HepG2 (cell line): ENCODE results near the gene EEF1E1. TPM values are rescaled to one million over a fixed set of nuclear protein-coding genes. Genes with fewer than 3 reads are reported as not detected.

Experiments used
- ARID3A ChIP-seq: IDR thresholded peaks from 2 replicates; pipeline ENCODE4 v1.6.1; 2012; ENCODE audit warnings: low read depth, low read length, improper control_type of control experiment
- IKZF4 ChIP-seq: sonication (generic); formaldehyde crosslinking; IDR thresholded peaks from 2 replicates; pipeline ENCODE4 v1.5.1; 2020; ENCODE audit warnings: borderline replicate concordance, mild to moderate bottlenecking, low read depth, missing genetic modification reagents; ENCODE audit errors: not compliant biosample characterization
- KDM5B ChIP-seq: sonication (generic); formaldehyde crosslinking; IDR thresholded peaks from 2 replicates; pipeline ENCODE4 v1.4.0; 2020; ENCODE audit warnings: missing genetic modification reagents, mild to moderate bottlenecking, borderline replicate concordance
- MAX ChIP-seq: IDR thresholded peaks from 2 replicates; pipeline ENCODE4 v1.6.1; 2012; ENCODE audit warnings: inconsistent platforms
- SKIL ChIP-seq: sonication (generic); formaldehyde crosslinking; IDR thresholded peaks from 2 replicates; pipeline ENCODE4 v1.8.0; 2022; ENCODE audit warnings: missing genetic modification reagents, mild to moderate bottlenecking, moderate library complexity, borderline replicate concordance
- SOX5 ChIP-seq: IDR thresholded peaks from 2 replicates; pipeline ENCODE4 v1.6.1; 2016; ENCODE audit warnings: borderline replicate concordance
- XRCC5 ChIP-seq: fragments of 200-400 bp; formaldehyde crosslinking; optimal IDR thresholded peaks from 2 replicates; pipeline ENCODE3; 2017; ENCODE audit warnings: mild to moderate bottlenecking, low read length
- ZFP90 ChIP-seq: sonication (generic); formaldehyde crosslinking; IDR thresholded peaks from 2 replicates; pipeline ENCODE4 v1.8.0; 2022; ENCODE audit warnings: missing genetic modification reagents, mild to moderate bottlenecking, inconsistent platforms, borderline replicate concordance
- polyA plus RNA-seq, 8 experiments: library from polyadenylated mRNA; depleted of rRNA in 3 of 8; stranded (reverse) in 7 of 8; unstranded in 1 of 8; fragments of >200 nt; fragmentation: Illumina TruSeq in 4 of 8; extraction: Trizol in 4 of 8; gene quantifications; 2 replicates each; pipeline versions ENCODE4 v1.2.1 to v1.2.3, GENCODE V29; 2011 to 2016; ENCODE audit warnings: low read depth in 4 of 8, missing spikeins in 1 of 8, mixed read lengths in 1 of 8; ENCODE audit not compliant: insufficient read depth in 1 of 8
- total RNA-seq, 5 experiments: library from RNA; depleted of rRNA; stranded (reverse); fragments of >200 nt; fragmentation: Illumina TruSeq; extraction: Trizol; gene quantifications; 2 replicates each; pipeline ENCODE4 v1.2.3, GENCODE V29; 2016; ENCODE audit warnings: low read depth in 1 of 5
- TF ChIP-seq, protein P1 (sequence below): sonication (generic); IDR thresholded peaks from 2 replicates; pipeline ENCODE4 v1.6.1; 2016; ENCODE audit warnings: low read depth, borderline replicate concordance
- TF ChIP-seq, protein P2 (sequence below): sonication (generic); formaldehyde crosslinking; IDR thresholded peaks from 2 replicates; pipeline ENCODE4 v1.4.0; 2020; ENCODE audit warnings: missing genetic modification reagents, borderline replicate concordance

EEF1E1 gene
- total and polyA plus RNA-seq, 2 of the 13 experiments (the other 11 are each of a cell fraction or from before 2014, with no cell fraction given), result 128 to 188 TPM

GRCh38 chr6:8108031-8108660 lies 5.8 kb upstream of the EEF1E1 start (continued):
- TF ChIP-seq, protein P1, sequence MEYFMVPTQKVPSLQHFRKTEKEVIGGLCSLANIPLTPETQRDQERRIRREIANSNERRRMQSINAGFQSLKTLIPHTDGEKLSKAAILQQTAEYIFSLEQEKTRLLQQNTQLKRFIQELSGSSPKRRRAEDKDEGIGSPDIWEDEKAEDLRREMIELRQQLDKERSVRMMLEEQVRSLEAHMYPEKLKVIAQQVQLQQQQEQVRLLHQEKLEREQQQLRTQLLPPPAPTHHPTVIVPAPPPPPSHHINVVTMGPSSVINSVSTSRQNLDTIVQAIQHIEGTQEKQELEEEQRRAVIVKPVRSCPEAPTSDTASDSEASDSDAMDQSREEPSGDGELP, result peak; percentile 23; the same call in 1 of the 2 replicates
- TF ChIP-seq SKIL (CRISPR knock-in tag), result peak; percentile 47; the same call in 1 of the 2 replicates
- TF ChIP-seq, protein P2, sequence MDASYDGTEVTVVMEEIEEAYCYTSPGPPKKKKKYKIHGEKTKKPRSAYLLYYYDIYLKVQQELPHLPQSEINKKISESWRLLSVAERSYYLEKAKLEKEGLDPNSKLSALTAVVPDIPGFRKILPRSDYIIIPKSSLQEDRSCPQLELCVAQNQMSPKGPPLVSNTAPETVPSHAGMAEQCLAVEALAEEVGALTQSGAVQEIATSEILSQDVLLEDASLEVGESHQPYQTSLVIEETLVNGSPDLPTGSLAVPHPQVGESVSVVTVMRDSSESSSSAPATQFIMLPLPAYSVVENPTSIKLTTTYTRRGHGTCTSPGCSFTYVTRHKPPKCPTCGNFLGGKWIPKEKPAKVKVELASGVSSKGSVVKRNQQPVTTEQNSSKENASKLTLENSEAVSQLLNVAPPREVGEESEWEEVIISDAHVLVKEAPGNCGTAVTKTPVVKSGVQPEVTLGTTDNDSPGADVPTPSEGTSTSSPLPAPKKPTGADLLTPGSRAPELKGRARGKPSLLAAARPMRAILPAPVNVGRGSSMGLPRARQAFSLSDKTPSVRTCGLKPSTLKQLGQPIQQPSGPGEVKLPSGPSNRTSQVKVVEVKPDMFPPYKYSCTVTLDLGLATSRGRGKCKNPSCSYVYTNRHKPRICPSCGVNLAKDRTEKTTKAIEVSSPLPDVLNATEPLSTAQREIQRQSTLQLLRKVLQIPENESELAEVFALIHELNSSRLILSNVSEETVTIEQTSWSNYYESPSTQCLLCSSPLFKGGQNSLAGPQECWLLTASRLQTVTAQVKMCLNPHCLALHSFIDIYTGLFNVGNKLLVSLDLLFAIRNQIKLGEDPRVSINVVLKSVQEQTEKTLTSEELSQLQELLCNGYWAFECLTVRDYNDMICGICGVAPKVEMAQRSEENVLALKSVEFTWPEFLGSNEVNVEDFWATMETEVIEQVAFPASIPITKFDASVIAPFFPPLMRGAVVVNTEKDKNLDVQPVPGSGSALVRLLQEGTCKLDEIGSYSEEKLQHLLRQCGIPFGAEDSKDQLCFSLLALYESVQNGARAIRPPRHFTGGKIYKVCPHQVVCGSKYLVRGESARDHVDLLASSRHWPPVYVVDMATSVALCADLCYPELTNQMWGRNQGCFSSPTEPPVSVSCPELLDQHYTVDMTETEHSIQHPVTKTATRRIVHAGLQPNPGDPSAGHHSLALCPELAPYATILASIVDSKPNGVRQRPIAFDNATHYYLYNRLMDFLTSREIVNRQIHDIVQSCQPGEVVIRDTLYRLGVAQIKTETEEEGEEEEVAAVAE (CRISPR knock-in tag), result peak; percentile 59; the same call in 1 of the 2 replicates
- peak; percentile 96 for TF ChIP-seq ARID3A
- TF ChIP-seq XRCC5, result peak; percentile 44
- TF ChIP-seq MAX, result peak; percentile 46; the same call in 1 of the 2 replicates
- TF ChIP-seq IKZF4, result no peak
- TF ChIP-seq KDM5B (CRISPR knock-in tag), result 0 out of 2 replicates have a peak, but pooled peaks have one; percentile 37
- no peak for TF ChIP-seq ZFP90
- TF ChIP-seq SOX5, result peak; percentile 65
